GM19023 (cell line): ENCODE results near the gene RELL1.

Experiments
- ATAC-seq: cut with Tn5 transposase; IDR thresholded peaks from one replicate; pipeline ENCODE4 v1.9.1; 2021; ENCODE audit warnings: mild to moderate bottlenecking, moderate library complexity; ENCODE audit not compliant: unreplicated experiment

The RELL1 gene

GRCh38 chr4:37603711-37604110, 82.5 kb downstream of the RELL1 start:
- no peak for ATAC-seq

GRCh38 chr4:37603070-37603468, 83.1 kb downstream of the RELL1 start:
- ATAC-seq, result no peak

GRCh38 chr4:37602454-37603069, 83.6 kb downstream of the RELL1 start:
- ATAC-seq, result no peak

GRCh38 chr4:37601531-37601930, 84.6 kb downstream of the RELL1 start:
- no peak for ATAC-seq

- ATAC-seq, result no peak
Measured at GRCh38 chr4:37599092-37599790, 86.9 kb downstream of the RELL1 start.

DNA sequence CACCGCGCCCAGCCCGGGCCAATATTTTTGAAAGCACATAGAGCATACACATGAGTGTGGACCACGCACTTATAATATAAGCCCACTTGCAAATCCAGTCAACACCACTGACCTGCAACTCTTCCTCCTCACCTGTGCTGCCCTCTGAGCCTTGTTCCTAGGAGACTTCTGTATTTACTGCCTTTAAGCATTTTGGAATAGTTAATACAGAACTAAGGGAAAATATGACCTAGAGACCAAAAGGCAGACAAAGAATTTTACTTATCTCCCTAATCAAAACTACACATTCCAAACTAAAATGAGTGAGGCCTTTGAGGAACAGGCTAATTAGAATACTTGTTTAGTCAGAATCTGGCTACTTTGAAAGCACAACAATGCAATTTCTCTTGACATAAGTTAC, 89.1 kb downstream of the RELL1 start:
- ATAC-seq, result no peak

- ATAC-seq, result no peak
Measured at GRCh38 chr4:37595875-37596680, 90.1 kb downstream of the RELL1 start.

GRCh38 chr4:37594099-37594498, 92.1 kb downstream of the RELL1 start:
- ATAC-seq, result no peak

DNA sequence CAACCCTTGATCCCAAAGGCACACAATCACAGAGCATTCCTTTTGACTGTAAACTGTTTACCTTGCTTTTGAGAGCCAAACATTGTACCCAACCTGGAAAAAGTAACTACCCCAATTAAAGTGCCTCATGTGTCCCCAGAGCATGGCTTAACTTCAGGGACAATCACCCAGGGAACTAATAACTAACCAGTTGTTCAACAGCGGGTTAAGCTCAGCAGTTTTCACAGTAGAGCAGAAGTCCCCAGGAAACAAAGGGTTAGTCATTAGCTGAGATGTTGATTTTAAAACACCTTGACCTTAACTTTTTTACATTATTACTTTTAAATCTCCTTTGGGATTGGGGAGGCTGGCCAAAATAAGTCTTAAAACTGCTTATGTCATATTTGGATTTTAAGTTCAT, 94.8 kb downstream of the RELL1 start:
- ATAC-seq, result no peak

DNA sequence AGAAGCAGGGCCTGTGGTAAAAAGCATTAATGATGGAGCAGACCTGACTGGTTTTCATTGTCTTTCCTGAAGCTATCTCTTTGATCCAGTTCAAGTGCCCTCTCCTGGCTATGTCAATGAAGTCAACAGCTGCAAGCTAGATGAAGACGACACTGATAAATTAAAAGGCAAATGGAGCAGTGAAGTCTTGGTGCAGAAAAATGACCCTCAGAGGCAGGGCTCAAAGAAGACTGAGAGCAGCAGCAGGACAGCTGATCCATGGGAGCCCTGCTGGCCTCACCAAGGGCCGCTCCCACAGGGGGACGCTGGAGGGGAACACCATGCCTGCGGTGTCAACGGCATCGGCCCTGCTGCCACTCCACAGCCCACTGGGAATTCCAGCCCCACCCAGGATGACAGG, 96.2 kb downstream of the RELL1 start:
- ATAC-seq, result no peak

DNA sequence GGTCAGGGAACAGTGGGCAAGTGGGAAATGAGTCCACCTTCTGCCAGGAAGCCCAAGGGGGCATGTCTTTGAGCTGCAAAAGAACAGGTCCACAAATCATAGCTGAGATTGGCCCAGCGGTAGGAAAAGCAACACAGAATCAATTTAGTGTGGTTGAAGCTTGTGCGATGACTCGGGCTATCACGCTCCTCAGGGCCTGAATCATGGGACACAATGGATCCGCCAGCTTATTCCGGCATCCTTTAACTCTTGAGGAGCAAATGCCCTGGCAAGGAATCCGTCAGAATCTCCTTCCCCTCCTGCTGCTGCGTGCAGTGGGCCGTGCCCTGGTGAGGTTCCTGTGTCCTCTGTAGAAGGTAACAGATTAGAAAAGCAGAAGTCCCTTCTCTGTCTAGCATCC, 98.0 kb downstream of the RELL1 start:
- ATAC-seq, result no peak

GRCh38 chr4:37586194-37586593, 100.0 kb downstream of the RELL1 start:
- ATAC-seq, result no peak

DNA sequence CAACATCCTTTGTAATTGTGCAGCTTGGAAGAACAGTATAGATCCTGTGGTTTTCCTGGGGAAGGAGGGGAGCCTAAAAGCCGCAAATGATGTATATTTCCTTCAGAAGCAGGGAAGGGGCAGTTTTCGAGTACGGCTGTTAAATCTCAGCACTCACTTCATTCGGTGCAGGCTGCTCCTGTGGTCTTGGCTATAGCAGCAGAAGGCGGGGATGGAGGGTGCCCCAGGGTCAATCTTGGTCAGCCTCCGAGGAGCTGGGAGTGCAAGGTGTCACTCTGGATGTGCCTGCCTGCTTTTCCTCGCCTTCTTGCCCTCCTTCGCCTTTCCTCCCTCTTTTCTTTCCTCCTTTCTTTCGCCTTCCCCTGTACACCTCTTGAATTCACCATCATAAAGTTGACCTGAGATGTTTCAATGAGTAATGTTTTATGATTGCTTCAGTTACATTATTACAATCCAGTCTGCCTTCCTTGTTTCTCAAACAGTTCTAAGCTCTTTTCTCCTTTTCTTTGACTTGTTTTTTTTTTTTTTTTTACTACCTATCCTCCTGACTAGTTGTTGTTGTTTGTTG, 101.6 kb downstream of the RELL1 start:
- no peak for ATAC-seq

DNA sequence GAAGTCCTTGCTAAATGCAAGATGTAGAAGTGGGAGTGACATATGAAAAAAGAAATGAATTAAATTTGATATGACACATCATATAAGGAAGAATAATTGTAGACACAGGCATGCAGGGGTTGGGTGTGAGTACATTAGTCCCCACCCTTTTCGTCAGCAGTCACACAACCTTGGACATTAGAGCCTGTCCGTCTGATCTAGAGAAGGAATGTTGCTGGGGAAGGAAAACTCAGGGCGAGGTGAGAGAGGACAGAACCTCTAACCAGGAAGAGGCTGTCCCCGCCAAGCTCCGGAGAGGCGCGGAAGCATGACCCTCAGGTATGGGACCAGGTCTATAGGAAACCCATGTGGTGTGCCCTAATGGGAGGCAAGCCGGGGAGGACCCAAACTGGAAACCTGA, 102.1 kb downstream of the RELL1 start:
- no peak for ATAC-seq

GRCh38 chr4:37573566-37573965, 112.6 kb downstream of the RELL1 start:
- ATAC-seq, result no peak

DNA sequence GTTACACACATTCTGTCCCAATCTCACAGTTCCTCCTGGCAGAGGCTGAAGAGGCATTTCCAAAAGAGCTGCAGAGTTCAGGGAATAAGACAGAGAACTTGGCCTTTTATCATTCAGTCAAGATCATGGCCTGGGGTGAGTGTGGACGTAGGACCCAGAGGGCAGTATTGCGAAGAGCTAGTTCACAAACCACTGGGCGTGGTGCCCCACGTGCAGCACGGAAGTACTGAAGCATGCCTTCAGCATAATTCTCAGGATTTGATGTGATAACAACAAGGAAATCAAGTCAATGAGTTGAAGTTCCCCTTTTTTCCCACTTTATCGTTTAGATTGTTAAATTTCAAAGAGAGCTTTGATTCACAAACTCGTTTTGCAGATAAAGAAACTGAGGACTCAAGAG, 117.7 kb downstream of the RELL1 start:
- no peak for ATAC-seq

DNA sequence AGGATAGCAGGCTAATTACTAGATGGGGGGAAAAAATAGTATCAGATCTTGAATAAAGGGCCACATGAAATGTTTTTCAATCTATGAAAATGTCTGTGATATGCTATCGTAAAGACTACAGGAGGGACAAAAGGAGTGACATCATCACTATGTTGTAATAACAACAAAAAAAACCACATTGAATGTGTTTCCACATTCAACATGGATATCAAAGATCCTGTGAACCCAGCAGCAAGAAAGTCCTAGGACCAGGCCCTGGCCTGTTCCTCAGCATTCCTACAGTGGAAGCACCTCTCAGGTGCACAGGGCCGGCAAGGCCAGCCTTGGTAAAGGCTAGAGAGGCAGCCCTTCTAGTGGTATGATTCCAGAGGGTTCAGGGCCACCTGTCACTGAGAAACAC, 118.3 kb downstream of the RELL1 start:
- ATAC-seq, result no peak

GRCh38 chr4:37562592-37562991, 123.6 kb downstream of the RELL1 start:
- no peak for ATAC-seq

DNA sequence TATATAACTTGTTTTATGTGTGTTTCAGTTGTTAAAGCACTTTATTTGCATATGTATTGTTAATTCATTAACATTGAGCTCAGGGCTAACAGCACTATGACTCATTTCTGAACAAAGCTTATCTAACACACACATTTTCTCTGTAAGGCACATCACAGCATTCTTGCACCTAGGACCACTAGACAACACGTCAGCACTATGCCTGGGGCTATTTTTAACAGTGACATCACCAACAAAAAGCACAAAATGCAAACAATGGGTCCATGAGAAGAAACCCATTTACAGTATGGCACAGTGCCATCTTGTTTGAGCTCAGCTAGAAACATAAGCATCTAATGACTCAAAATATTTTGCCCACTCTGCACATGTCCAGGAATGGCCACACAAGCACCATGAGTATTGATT, 124.4 kb downstream of the RELL1 start:
- ATAC-seq, result peak; percentile 94

DNA sequence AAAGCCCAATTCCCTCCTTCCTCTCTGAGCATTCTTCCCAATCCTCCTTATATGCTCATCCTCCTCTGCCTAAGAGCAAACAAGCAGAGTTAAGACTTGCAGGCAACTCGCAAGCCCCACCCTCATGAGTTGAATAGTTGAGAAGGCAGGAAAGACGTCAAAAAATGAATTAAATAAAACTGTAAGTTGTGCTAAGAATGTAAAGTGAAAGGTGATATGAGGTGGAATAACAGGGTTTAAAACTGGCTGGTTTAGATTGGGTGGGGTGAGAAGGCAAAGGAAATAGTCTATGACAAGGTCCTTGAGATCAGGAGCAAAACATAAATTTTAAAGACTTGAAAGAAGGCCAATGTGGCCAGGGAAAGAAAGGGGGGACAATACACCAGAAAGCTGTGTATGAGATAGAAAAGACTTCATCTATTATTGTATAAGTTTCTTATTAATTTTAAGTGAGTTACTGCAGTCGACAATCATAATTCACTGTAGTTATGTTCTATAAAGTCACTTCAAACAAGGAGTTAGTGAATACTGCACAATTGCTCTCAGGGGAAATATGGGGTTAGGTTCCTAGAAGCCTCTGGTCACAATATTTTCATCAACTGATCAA, 124.9 kb downstream of the RELL1 start:
- no peak for ATAC-seq
